Calu3 (cell line): ENCODE results near the gene LPAR3. TPM values are rescaled to one million over a fixed set of nuclear protein-coding genes. Genes with fewer than 3 reads are reported as not detected.

Experiments used
- BruUV-seq: library from RNA; stranded (reverse); fragments of 400-500 nt; replicated peaks from 2 replicates; lab custom pipeline; 2021; lab: Mats Ljungman, UMichigan
- CTCF ChIA-PET: fragments of 300-600 bp; sonication (Branson Sonifier 250); formaldehyde crosslinking; loops from one replicate; lab custom pipeline; 2022; ENCODE audit warnings: antibody characterized with exemption; lab: Charles Lee
- DNase-seq: peaks from one replicate; pipeline ENCODE4 v3.0.0; 2022
- H3K27ac Mint-ChIP-seq: one replicate; pipeline ENCODE4 v1.8.0; 2022; ENCODE audit warnings: mixed read lengths; ENCODE audit not compliant: unreplicated experiment
- H3K27me3 Mint-ChIP-seq: one replicate; pipeline ENCODE4 v1.8.0; 2022; ENCODE audit warnings: mixed read lengths; ENCODE audit not compliant: unreplicated experiment
- H3K36me3 Mint-ChIP-seq: one replicate; pipeline ENCODE4 v1.8.0; 2022; ENCODE audit warnings: mild to moderate bottlenecking, moderate library complexity, mixed read lengths; ENCODE audit not compliant: insufficient read depth, unreplicated experiment
- H3K4me1 Mint-ChIP-seq: one replicate; pipeline ENCODE4 v1.8.0; 2022; ENCODE audit warnings: mild to moderate bottlenecking, low read depth, mixed read lengths; ENCODE audit not compliant: unreplicated experiment
- H3K4me3 Mint-ChIP-seq: one replicate; pipeline ENCODE4 v1.8.0; 2022; ENCODE audit warnings: mild to moderate bottlenecking, low read depth, moderate library complexity, mixed read lengths; ENCODE audit not compliant: unreplicated experiment
- H3K9me3 Mint-ChIP-seq: one replicate; pipeline ENCODE4 v1.8.0; 2022; ENCODE audit warnings: low read depth, mixed read lengths; ENCODE audit not compliant: unreplicated experiment
- CTCF ChIP-seq: fragments of 200-600 bp; IDR thresholded peaks from one replicate; pipeline ENCODE4 v1.8.0; 2022; ENCODE audit warnings: antibody characterized with exemption; ENCODE audit not compliant: unreplicated experiment
- intact Hi-C: fragments of 100-400 bp; cut with micrococcal nuclease; formaldehyde crosslinking; loops from one replicate; pipeline ENCODE4 v1.10.0; 2022; ENCODE audit not compliant: unreplicated experiment
- total RNA-seq: library from RNA; stranded (reverse); gene quantifications from 2 replicates; pipeline ENCODE4 v1.2.3, GENCODE V29; 2022

LPAR3 gene
- total RNA-seq, 1 experiment from 2014 or later, result 14.0 TPM

- Mint-ChIP-seq H3K9me3 (no peaks in the 10 kb centered on the region), H3K4me3 (no peak overlapping the region), H3K27ac (no peak overlapping the region), H3K36me3 (no peaks in the 10 kb centered on the region), H3K27me3 (peaks cover 51% of the 10 kb centered on the region), H3K4me1 (peaks cover 8% of the 10 kb centered on the region)
- no TSS peak for BruUV-seq
- CTCF ChIA-PET, result no interaction called here
- intact Hi-C loops, result loop anchor here (5.0 kb wide), 2 partner anchors 327 to 627 kb away; partner anchors contain the start of gene PRKACB
- DNase-seq, result no peak
- no peak for TF ChIP-seq CTCF
Measured at GRCh38 chr1:84769636-84770035, 123.4 kb downstream of the LPAR3 start.

GRCh38 chr1:84768634-84769033 lies 124.4 kb downstream of the LPAR3 start:
- no peak overlapping the region for H3K27ac Mint-ChIP-seq
- no peaks in the 10 kb centered on the region for H3K9me3 Mint-ChIP-seq
- no peaks in the 10 kb centered on the region for H3K36me3 Mint-ChIP-seq
- peaks cover 8% of the 10 kb centered on the region for H3K4me1 Mint-ChIP-seq
- BruUV-seq, result no TSS peak
- no peak for DNase-seq
- H3K27me3 Mint-ChIP-seq, result peaks cover 59% of the 10 kb centered on the region
- intact Hi-C loops, result no loop called here
- TF ChIP-seq CTCF, result no peak
- H3K4me3 Mint-ChIP-seq, result no peak overlapping the region
- CTCF ChIA-PET, result no interaction called here

GRCh38 chr1:84763912-84764680 lies 128.9 kb downstream of the LPAR3 start:
- H3K9me3 Mint-ChIP-seq, result no peaks in the 10 kb centered on the region
- no peaks in the 10 kb centered on the region for H3K36me3 Mint-ChIP-seq
- H3K4me1 Mint-ChIP-seq, result peaks cover 7% of the 10 kb centered on the region
- H3K4me3 Mint-ChIP-seq, result no peak overlapping the region
- BruUV-seq, result no TSS peak
- intact Hi-C loops, result no loop called here
- H3K27me3 Mint-ChIP-seq, result peaks cover 53% of the 10 kb centered on the region
- CTCF ChIA-PET, result no interaction called here
- no peak for TF ChIP-seq CTCF
- DNase-seq, result no peak
- no peak overlapping the region for H3K27ac Mint-ChIP-seq

- H3K36me3 Mint-ChIP-seq, result no peaks in the 10 kb centered on the region
- H3K4me1 Mint-ChIP-seq, result peaks cover 12% of the 10 kb centered on the region
- peaks cover 42% of the 10 kb centered on the region for H3K27me3 Mint-ChIP-seq
- CTCF ChIA-PET, result no interaction called here
- no peak overlapping the region for H3K27ac Mint-ChIP-seq
- intact Hi-C loops, result no loop called here
- no peak for DNase-seq
- BruUV-seq, result no TSS peak
- no peaks in the 10 kb centered on the region for H3K9me3 Mint-ChIP-seq
- TF ChIP-seq CTCF, result no peak
- no peak overlapping the region for H3K4me3 Mint-ChIP-seq
Measured at GRCh38 chr1:84762664-84763063, 130.3 kb downstream of the LPAR3 start.

Other genes starting within 250 kb of the LPAR3 start
- 23.2 and 28.0 TPM in 2 replicates for gene SSX2IP, start 202.7 kb downstream of the LPAR3 start, total RNA-seq
- gene MCOLN2, start 103.9 kb upstream of the LPAR3 start, total RNA-seq, result 12.2 and 12.6 TPM in 2 replicates
- 12.4 and 14.1 TPM in 2 replicates for gene MCOLN3, start 155.3 kb upstream of the LPAR3 start, total RNA-seq